NOMO-1 treated with DMSO at 0.1 percent for 48 hours (cell line): ENCODE data around the gene ENTPD1.
"Not testable (repeated sequence)": the region's sequence is repeated elsewhere in the genome, so short reads cannot be mapped to it uniquely, and the experiment has no call there.

Experiments used
- DNase-seq: peaks from one replicate; lab custom pipeline; 2025; ENCODE audit not compliant: unreplicated experiment; lab: John Stamatoyannopoulos, UW

ENTPD1 gene

GRCh38 chr10:95793401-95794045, 37.6 kb downstream of the ENTPD1 start:
- peak; percentile 86 for DNase-seq

- DNase-seq, result no peak
Measured at GRCh38 chr10:95794195-95794594, 38.2 kb downstream of the ENTPD1 start.

- no peak for DNase-seq
Measured at GRCh38 chr10:95795602-95796001, 39.6 kb downstream of the ENTPD1 start.

GRCh38 chr10:95796504-95796903, 40.5 kb downstream of the ENTPD1 start:
- DNase-seq, result no peak

GRCh38 chr10:95798096-95798855, 42.3 kb downstream of the ENTPD1 start:
- DNase-seq, result no peak

- not testable (repeated sequence) for DNase-seq
Measured at GRCh38 chr10:95800286-95800685, 44.3 kb downstream of the ENTPD1 start.

GRCh38 chr10:95806687-95807380, 50.9 kb downstream of the ENTPD1 start:
- DNase-seq, result not testable (repeated sequence)

GRCh38 chr10:95808705-95809308, 52.8 kb downstream of the ENTPD1 start:
- not testable (repeated sequence) for DNase-seq

- DNase-seq, result no peak
Measured at GRCh38 chr10:95809370-95810197, 53.6 kb downstream of the ENTPD1 start.

GRCh38 chr10:95810198-95810976, 54.4 kb downstream of the ENTPD1 start:
- no peak for DNase-seq

- DNase-seq, result no peak
Measured at GRCh38 chr10:95813054-95813685, 57.2 kb downstream of the ENTPD1 start.

GRCh38 chr10:95814011-95814727, 58.2 kb downstream of the ENTPD1 start:
- peak; percentile 2 for DNase-seq

- no peak for DNase-seq
Measured at GRCh38 chr10:95815133-95815532, 59.2 kb downstream of the ENTPD1 start.

- DNase-seq, result no peak
Measured at GRCh38 chr10:95815701-95816240, 59.8 kb downstream of the ENTPD1 start.

- no peak for DNase-seq
Measured at GRCh38 chr10:95818010-95818409, 62.0 kb downstream of the ENTPD1 start.

GRCh38 chr10:95818668-95819067, 62.7 kb downstream of the ENTPD1 start:
- no peak for DNase-seq

GRCh38 chr10:95819620-95820329, 63.8 kb downstream of the ENTPD1 start:
- no peak for DNase-seq

GRCh38 chr10:95820363-95820762, 64.4 kb downstream of the ENTPD1 start:
- peak; percentile 61 for DNase-seq
